ENCODE measurements around the gene ANKRD13D.

DNA sequence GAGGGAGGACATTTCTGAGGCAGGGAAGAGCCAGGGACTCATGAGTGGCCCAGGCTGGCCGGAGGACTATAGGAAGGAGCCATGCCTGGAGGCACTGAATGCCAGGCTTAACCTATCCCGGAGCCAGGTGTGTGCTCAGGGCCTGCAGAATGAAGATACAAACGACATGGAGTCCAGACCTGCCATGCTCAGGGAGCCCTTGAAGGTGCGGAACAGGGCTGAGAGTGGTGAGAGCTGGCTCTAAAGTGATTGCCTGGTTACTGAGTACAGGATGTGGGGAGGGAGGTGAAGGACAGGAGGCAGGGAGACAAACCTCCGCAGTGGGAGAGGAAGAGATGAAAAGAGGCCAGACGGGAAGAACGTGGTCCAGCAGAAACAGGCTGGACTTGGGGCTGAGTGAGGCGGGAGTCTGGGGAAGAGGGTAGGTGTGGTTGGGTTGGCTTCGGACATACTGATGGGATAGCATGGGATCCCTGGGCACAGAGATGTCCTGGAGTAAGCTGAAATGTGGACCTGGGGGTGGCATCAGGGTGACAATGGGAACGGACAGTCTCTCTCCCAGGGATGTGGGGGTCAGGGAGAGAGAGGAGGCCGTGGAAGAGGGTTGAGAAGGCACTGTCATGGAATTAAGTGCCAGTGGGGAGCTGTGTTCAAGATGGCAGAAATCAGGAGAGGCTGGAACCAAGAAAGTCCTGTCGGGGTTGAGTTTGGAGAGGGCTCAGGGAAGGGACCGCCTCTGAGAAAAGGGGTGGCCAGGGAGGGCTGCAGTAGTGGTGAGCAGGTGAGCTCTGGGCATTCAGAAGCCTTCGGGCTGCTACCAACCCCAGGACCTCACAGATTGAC is 1.5 kb upstream of the ANKRD13D start:
- TF ChIP-seq POLR2A (IDR thresholded peaks at IDR 0.05), result no peak
- TF ChIP-seq, protein P1, sequence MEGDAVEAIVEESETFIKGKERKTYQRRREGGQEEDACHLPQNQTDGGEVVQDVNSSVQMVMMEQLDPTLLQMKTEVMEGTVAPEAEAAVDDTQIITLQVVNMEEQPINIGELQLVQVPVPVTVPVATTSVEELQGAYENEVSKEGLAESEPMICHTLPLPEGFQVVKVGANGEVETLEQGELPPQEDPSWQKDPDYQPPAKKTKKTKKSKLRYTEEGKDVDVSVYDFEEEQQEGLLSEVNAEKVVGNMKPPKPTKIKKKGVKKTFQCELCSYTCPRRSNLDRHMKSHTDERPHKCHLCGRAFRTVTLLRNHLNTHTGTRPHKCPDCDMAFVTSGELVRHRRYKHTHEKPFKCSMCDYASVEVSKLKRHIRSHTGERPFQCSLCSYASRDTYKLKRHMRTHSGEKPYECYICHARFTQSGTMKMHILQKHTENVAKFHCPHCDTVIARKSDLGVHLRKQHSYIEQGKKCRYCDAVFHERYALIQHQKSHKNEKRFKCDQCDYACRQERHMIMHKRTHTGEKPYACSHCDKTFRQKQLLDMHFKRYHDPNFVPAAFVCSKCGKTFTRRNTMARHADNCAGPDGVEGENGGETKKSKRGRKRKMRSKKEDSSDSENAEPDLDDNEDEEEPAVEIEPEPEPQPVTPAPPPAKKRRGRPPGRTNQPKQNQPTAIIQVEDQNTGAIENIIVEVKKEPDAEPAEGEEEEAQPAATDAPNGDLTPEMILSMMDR (IDR thresholded peaks at IDR 0.05), result no peak
